NB4 (cell line): ENCODE measurements around the gene STN1.

Source experiments
- DNase-seq: peaks from one replicate; pipeline ENCODE4 v3.0.0; 2010; ENCODE audit warnings: low read depth
- H3K4me3 ChIP-seq: one replicate; pipeline ENCODE4 v1.5.1; 2011; ENCODE audit warnings: mild to moderate bottlenecking, low read depth, low read length, moderate library complexity
- CTCF ChIP-seq: IDR thresholded peaks from one replicate; pipeline ENCODE4 v1.5.1; 2012; ENCODE audit warnings: low read depth, low read length
- MYC ChIP-seq: IDR thresholded peaks from 2 replicates; pipeline ENCODE4 v1.6.1; 2011; ENCODE audit warnings: low read depth, low read length
- POLR2A ChIP-seq: IDR thresholded peaks from 2 replicates; pipeline ENCODE4 v1.6.1; 2011; ENCODE audit warnings: mild to moderate bottlenecking; ENCODE audit not compliant: insufficient read length; ENCODE audit errors: extremely low read depth
- TF ChIP-seq, protein P1 (sequence below): IDR thresholded peaks from 2 replicates; pipeline ENCODE4 v1.6.1; 2011; ENCODE audit warnings: low read depth, low read length

STN1 gene

DNA sequence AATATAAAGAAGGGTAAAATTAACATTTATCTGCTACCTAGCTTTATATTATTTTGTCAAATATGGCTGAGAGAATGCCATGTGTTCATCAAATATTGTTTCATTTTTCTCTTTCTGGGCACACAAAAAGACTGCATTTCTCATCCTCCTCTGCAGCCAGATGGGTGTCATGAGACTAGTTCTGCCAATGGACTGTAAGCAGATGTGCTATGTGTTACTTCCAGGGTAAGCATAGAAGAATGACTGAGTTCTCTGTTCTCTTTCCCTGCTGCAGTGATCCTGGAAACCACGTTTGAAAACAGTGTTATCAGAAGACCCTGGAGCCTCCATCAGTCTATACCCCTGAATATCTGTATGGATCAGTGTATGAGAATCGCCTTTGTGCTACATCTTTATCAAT lies 24.9 kb upstream of the STN1 start:
- no peak overlapping the region for H3K4me3 ChIP-seq
- no peak for TF ChIP-seq POLR2A
- TF ChIP-seq, protein P1, sequence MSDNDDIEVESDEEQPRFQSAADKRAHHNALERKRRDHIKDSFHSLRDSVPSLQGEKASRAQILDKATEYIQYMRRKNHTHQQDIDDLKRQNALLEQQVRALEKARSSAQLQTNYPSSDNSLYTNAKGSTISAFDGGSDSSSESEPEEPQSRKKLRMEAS, result no peak
- TF ChIP-seq CTCF, result no peak
- no peak for TF ChIP-seq MYC
- no peak for DNase-seq

DNA sequence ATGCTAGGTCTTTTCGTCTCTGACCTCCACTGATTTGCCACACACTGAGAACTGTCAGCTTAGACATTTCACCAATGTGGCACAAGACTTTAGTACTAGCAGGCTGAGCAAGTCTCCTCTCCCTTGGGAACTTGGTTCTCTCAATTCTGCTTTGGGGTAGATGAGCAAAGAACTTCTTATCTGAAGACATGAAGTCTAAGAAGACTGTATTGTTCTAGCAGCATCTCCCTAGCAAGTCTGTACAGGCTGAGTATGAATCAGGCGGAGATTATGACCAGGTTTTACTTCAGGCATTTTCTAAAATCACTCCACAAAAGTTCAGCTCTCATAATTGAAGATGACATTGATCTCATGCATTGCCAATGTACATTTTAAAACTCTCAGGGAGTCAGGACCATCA lies 23.8 kb upstream of the STN1 start:
- H3K4me3 ChIP-seq, result no peak overlapping the region
- TF ChIP-seq, protein P1, result no peak
- TF ChIP-seq MYC, result no peak
- DNase-seq, result peak; percentile 23

DNA sequence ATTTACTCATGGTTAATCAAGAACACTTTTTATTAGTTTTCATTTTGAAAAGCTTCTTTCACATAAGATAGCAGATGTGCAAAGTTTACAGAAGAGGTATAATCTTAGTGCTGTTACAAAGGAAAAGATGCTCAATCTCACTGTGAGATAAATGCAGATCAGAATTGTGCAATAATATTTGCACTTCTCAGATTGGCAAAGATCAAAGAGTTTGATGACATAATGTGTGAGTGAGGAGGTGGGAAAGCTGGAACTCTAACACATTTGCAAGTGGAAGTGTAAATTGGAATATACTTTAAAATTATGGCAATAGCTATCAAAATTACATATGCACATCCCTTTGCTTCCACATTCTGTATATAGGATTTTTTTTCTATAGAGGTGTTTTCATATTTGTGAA lies 21.5 kb upstream of the STN1 start:
- no peak overlapping the region for H3K4me3 ChIP-seq
- DNase-seq, result no peak
- TF ChIP-seq, protein P1, result no peak
- TF ChIP-seq MYC, result no peak

DNA sequence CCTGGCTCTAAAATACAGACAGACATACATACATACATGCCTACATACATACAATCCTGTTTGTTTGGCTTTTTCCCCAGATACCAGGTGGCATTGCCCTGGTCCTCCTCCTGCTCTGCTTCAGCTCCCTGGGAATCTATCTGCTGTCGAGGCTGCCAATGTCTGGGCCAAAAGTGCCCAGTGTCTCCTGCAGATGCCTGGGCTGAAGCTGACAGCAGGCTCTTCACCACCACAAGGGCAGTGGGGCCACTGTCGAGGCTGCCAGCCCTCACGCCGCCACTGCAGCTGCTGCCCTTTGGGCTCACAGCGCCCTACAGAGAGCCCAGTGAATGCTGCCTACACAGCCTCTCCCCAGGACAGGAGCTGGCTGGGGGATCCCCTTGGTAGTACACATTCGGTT lies 18.0 kb upstream of the STN1 start:
- no peak for DNase-seq
- TF ChIP-seq MYC, result no peak
- no peak for TF ChIP-seq CTCF
- no peak for TF ChIP-seq POLR2A
- TF ChIP-seq, protein P1, result no peak
- no peak overlapping the region for H3K4me3 ChIP-seq

GRCh38 chr10:103934308-103934707 lies 16.3 kb upstream of the STN1 start:
- TF ChIP-seq, protein P1, result no peak
- TF ChIP-seq CTCF, result no peak
- no peak for TF ChIP-seq MYC
- no peak for TF ChIP-seq POLR2A

GRCh38 chr10:103933557-103934121 lies 15.7 kb upstream of the STN1 start:
- TF ChIP-seq, protein P1, result no peak
- TF ChIP-seq MYC (no peak), CTCF (no peak), POLR2A (no peak)
- H3K4me3 ChIP-seq, result no peak overlapping the region
- DNase-seq, result no peak

More at GRCh38 chr10:103934308-103934707, 16.3 kb upstream of the STN1 start:
- no peak for DNase-seq
- no peak overlapping the region for H3K4me3 ChIP-seq
